ENCODE measurements around the gene B3GAT3. TPM values are rescaled to one million over a fixed set of nuclear protein-coding genes. Genes with fewer than 3 reads are reported as not detected.

Gene B3GAT3
- total RNA-seq: 45.1 and 50.5 TPM in 2 replicates

GRCh38 chr11:62621567-62622470, at the start of gene B3GAT3:
B3GAT3 (minus strand) TSS chr11:62621986; CDS start chr11:62621947, 39 bp downstream.

DNA sequence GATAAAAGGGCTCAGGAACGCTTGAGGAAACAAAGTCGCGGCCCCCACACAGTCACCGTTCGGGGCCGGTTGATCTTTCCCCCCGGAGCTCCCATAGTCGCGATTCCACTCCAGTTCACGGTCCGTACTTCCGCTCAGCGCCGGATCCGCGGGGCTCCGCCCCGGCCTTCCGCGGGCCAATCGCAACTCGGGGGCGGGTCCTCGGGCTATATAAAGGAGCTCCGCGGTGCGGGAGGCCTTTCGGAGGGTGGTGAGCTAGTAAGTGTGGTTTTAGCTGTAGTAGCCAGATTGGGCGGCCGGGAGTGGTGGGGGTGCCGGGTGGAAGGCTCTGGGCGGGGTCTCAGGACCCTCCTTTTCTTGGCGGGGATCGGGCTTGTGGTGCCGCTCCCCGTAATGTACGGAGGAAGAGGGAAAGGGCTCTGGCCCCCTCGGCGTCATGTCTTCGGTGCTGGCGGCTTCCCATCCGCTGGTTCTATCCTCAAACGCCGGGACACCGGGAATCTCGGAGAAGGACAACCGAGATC, 43.4 kb upstream of the B3GAT3 start, which contains the start of the genes C11orf98 and CSKMT:
TSS of gene C11orf98 (minus strand) at position 136 of the 524 bp plus-strand sequence. CDS start at position 95, 41 bp downstream.
TSS of gene CSKMT (plus strand) at position 238 of the 524 bp plus-strand sequence. CDS start 568 bp downstream, outside the sequence.

GRCh38 chr11:62645946-62646824, 24.4 kb upstream of the B3GAT3 start, which contains the start of gene GANAB:
GANAB (minus strand) TSS chr11:62646613; CDS start chr11:62646599, 14 bp downstream.

GRCh38 chr11:62612366-62613290, 9.2 kb downstream of the B3GAT3 start, which contains the start of the genes EML3 and ROM1:
EML3 (minus strand) TSS chr11:62612775; CDS start chr11:62612457, 318 bp downstream.
ROM1 (plus strand) TSS chr11:62613257; CDS start chr11:62613282, 25 bp downstream.

DNA sequence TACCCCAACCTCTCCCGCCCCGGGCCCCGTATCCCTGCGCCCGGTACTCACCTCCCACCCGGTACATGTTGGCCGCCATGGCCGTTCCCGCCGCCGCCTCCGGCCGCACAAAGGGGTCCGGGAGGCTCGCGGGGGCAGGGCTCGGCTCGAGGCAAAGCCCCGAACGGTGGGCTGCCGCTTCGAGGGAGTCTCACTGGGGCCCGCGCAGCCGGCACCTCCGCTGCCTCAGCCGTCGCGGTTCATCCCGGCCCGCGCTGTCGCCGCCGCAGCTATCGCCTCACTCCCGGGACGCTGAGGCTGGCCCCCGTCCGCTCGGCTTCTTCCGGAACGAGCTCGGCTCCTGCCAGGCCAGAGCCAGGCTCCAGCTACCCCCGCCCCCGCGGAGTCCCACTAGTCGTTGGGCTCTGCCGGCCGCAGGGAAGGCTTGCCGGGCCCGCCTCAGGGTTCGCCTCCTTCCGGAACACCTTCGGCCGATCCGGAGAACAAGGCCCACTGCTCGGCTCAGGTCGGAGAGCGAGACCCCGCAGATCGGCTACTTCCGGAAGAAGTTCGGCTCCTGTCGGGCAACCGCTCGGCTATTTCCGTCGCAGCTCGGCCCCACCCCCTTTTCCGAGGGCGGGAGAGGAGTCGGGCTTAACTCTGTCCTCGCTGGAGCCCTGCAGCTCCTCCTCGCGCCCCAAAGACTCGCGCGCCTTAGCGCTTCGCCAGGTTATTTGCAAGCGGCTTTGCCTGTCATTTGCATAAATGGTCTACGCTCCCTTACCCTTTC, 20.2 kb downstream of the B3GAT3 start, which contains the start of gene MTA2:
TSS of gene MTA2 (minus strand) at position 494 of the 769 bp plus-strand sequence. CDS start at position 79, 415 bp downstream.

GRCh38 chr11:62591448-62592145, 30.2 kb downstream of the B3GAT3 start, which contains the start of gene TUT1:
TUT1 (minus strand) TSS chr11:62591523; CDS start chr11:62591485, 38 bp downstream.

DNA sequence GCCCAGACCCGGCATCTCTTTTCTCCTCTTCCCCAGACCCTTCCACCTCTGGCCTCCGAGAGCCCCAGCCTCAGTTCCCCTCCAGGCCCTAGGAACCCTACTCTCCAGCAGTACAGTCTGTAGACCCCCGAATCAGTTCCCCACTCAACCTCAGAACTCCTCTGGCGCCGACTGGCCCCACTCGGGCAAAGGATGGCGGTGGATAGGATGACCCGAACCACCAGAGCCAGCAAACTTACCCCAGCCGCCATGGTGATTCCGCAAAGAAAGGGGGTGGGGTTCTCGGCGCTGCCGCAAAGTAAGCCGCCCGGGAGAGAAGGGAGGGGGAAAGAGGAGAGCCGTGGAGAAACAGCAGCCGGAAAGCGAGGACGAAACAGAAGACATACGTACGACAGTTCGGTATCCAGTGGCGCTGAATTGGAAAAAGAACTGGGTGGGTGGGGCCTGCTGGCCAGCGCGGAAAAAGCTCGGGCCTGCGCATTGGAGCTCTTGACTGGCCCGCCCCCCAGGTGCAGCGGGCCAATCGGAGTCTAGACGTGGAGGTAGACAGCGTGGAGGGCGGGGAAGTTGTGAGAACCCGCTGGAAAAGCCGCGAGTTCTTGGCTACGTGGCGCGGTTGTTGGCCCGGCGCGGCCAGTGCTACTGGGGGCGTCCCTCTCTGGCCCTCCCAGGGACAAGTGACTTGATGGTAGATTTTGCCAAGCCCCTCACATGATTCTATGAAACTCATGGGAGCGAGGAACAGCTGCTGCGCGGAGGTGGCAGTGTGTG, 48.0 kb downstream of the B3GAT3 start, which contains the start of gene EEF1G:
TSS of gene EEF1G (minus strand) at position 300 of the 771 bp plus-strand sequence. CDS start at position 251, 49 bp downstream.

Other genes starting within 250 kb of the B3GAT3 start
- not detected in 2 replicates for gene SCGB1A1, start 203.0 kb downstream of the B3GAT3 start, total RNA-seq
- gene AHNAK, start 75.2 kb downstream of the B3GAT3 start, total RNA-seq: 448 and 668 TPM in 2 replicates
- 1,841 and 2,603 TPM in 2 replicates for gene EEF1G, start 48.1 kb downstream of the B3GAT3 start, total RNA-seq
- 7.0 and 9.0 TPM in 2 replicates for gene TUT1, start 30.5 kb downstream of the B3GAT3 start, total RNA-seq
- 141 and 164 TPM in 2 replicates for gene MTA2, start 20.1 kb downstream of the B3GAT3 start, total RNA-seq
- 12.1 and 17.8 TPM in 2 replicates for gene EML3, start 9.2 kb downstream of the B3GAT3 start, total RNA-seq
- gene ROM1, start 8.7 kb downstream of the B3GAT3 start, total RNA-seq: 1.4 and 3.0 TPM in 2 replicates
- 132 and 144 TPM in 2 replicates for gene GANAB, start 24.6 kb upstream of the B3GAT3 start, total RNA-seq
- 25.8 and 30.5 TPM in 2 replicates for gene INTS5, start 31.3 kb upstream of the B3GAT3 start, total RNA-seq
- gene C11orf98, start 43.2 kb upstream of the B3GAT3 start, total RNA-seq: 23.9 and 32.8 TPM in 2 replicates
- 4.3 and 26.0 TPM in 2 replicates for gene CSKMT, start 43.3 kb upstream of the B3GAT3 start, total RNA-seq
- gene UQCC3, start 49.7 kb upstream of the B3GAT3 start, total RNA-seq: 11.6 and 20.2 TPM in 2 replicates
- gene LBHD1, start 50.3 kb upstream of the B3GAT3 start, total RNA-seq: 0.85 and 0.96 TPM in 2 replicates
- 172 and 236 TPM in 2 replicates for gene UBXN1, start 57.1 kb upstream of the B3GAT3 start, total RNA-seq
- under 0.01 and 0.21 TPM in 2 replicates for gene LRRN4CL, start 67.5 kb upstream of the B3GAT3 start, total RNA-seq
- gene BSCL2, start 85.4 kb upstream of the B3GAT3 start, total RNA-seq: 27.0 and 61.6 TPM in 2 replicates
- not detected in 2 replicates for gene GNG3, start 85.7 kb upstream of the B3GAT3 start, total RNA-seq
- 6.0 and 7.2 TPM in 2 replicates for gene HNRNPUL2, start 105.5 kb upstream of the B3GAT3 start, total RNA-seq
- 19.5 and 36.2 TPM in 2 replicates for gene TTC9C, start 106.5 kb upstream of the B3GAT3 start, total RNA-seq
- gene ZBTB3, start 132.2 kb upstream of the B3GAT3 start, total RNA-seq: 9.9 and 11.5 TPM in 2 replicates
- 71.8 and 86.8 TPM in 2 replicates for gene POLR2G, start 139.6 kb upstream of the B3GAT3 start, total RNA-seq
- gene TAF6L, start 149.4 kb upstream of the B3GAT3 start, total RNA-seq: 13.3 and 21.1 TPM in 2 replicates
- 39.3 and 46.3 TPM in 2 replicates for gene TMEM179B, start 165.4 kb upstream of the B3GAT3 start, total RNA-seq
- 25.8 and 29.6 TPM in 2 replicates for gene TMEM223, start 170.0 kb upstream of the B3GAT3 start, total RNA-seq
- 8.5 and 11.8 TPM in 2 replicates for gene NXF1, start 183.5 kb upstream of the B3GAT3 start, total RNA-seq
- gene STX5, start 210.1 kb upstream of the B3GAT3 start, total RNA-seq: 24.9 and 27.2 TPM in 2 replicates
- not detected in 2 replicates for gene TEX54, start 210.9 kb upstream of the B3GAT3 start, total RNA-seq
- 85.3 and 91.8 TPM in 2 replicates for gene WDR74, start 217.6 kb upstream of the B3GAT3 start, total RNA-seq